GM21576 (cell line): Measurements from ENCODE around the gene CAMK2A.

Experiments used
- ATAC-seq: cut with Tn5 transposase; IDR thresholded peaks from one replicate; pipeline ENCODE4 v1.9.1; 2021; ENCODE audit warnings: mild to moderate bottlenecking, moderate library complexity; ENCODE audit not compliant: unreplicated experiment

CAMK2A gene

DNA sequence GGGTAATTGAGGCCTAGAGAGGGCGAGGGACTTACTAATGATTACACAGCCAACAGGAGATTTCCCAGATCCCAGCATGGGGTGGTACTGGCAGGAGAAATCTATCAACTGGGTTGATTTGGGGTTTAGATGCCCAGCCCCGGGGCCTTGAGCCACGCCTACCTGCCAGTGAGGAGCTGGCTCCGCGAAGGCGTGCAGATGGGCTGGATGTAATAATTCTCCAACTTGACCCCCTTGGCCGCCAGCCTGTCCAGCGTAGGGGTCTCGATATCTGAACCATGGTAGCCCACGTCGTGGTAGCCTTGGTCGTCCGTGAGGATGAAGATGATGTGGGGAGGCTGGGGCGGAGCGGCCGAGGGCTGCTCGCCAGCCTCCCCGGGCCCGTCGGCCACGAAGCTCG, 12.3 kb upstream of the CAMK2A start:
- ATAC-seq, result no peak

DNA sequence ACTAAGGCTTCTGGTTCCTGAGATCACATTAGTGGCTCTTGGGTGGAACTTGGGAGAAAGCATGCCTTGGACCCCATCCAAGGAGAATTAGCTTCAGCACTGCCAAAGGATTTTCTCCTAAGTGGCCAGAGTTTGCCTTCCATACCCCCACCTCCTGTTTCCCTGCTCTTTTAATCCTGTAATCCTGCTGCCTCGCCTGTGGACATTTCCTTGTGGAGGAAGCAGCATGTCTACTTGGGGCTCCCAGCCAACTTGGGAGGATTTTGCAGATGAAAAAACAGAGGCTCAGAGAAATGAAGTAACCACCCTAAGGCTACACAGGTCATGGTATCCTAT, 11.6 kb upstream of the CAMK2A start:
- no peak for ATAC-seq

DNA sequence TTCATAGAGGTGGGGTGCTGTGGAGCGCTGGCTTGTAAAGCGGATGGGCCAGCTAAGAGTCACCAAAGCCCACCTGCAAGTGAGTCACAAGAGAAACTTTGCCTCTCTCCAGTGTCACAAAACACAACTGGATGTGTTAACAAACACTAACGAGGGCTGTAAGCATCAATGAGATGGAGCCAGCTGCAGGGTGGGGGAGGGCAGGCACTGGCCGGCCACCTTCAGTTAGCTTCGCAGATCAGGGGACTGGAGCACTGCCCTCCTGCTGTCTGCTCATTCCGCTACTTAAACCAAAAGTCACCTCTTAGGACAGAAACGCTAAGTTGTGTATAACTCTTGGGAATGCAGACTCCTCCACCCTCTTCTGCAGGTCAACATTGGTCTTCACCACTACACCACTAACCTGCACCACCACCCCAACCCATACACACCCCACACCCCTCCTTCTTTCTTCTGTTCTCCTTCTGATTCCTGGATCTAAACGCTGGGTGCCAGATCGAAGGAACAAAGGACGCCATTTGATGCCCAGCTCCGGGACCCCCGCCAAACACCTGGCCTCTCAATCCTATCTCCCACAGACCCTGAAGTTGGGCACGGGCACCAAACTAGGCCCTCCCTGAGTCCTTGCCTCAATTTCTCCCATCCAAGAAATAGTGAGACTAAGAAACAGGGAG, 11.1 kb upstream of the CAMK2A start:
- ATAC-seq, result no peak

DNA sequence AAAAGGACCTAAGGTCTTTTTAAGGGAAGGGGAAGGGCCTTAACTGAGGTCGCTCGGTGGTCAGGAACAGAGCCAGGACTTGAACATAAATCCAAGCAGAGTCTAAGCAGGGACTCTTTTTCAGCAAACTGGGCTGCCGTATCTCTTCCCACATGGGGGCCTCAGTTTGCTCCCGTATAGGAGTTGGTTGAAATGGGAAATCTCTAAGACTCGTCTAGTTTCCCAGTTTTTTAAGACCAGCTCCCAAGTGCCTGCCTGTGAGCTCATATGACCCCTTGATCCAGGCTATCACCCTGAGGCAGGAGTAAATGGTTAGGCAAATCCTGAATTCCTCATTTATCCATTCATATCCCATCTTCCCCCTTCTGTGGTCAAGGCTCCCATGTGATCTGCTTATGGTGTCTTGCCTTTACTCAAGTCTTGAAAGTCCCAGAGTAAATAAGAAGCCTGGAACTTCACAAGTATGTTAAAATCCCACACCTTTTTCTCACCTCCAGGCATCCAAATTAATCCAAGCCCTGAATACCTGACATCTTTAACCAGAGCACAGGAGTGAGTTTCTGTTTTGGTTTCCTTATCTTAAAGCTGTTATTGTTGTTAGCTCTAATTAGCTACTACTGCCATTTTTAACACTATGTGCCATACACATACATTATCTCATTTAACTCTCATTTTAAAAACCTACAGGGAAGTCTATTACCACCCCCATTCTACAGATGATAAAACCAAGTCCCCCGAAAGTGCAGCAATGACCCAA, 10.2 kb upstream of the CAMK2A start:
- no peak for ATAC-seq

DNA sequence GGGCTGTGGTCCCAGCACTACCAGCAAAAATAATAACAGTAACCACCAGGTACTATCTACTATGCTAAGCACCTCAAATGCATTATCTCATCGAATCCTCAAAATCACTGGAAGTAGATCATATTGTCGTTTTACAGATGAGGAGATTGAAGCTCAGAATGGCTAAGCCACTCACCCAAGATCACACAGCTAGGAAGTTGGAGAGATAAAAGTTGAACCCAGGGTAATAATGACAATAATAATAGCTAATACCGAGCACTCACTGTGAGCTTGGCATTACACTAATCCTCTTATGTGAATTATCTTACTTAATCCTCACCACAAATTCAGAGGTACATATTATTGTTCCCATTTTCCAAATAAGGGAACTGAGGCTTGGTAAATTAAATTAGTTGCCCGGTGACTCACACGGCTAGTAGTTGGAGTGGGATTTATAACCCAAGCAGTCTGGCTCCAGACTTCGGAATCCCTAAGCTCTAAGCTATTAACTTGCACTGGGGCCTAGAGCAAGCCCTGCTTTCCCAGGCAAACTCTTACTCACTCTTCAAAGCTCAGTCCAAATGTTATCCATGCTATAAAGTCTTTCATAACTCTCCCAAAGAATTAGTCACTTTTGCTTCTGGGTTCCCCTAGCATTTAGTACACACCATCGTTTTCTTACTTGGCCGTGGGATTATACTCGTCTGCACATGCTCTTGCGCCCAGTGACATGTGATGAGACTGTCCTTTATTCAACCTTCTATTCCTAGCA, 9.3 kb upstream of the CAMK2A start:
- no peak for ATAC-seq

DNA sequence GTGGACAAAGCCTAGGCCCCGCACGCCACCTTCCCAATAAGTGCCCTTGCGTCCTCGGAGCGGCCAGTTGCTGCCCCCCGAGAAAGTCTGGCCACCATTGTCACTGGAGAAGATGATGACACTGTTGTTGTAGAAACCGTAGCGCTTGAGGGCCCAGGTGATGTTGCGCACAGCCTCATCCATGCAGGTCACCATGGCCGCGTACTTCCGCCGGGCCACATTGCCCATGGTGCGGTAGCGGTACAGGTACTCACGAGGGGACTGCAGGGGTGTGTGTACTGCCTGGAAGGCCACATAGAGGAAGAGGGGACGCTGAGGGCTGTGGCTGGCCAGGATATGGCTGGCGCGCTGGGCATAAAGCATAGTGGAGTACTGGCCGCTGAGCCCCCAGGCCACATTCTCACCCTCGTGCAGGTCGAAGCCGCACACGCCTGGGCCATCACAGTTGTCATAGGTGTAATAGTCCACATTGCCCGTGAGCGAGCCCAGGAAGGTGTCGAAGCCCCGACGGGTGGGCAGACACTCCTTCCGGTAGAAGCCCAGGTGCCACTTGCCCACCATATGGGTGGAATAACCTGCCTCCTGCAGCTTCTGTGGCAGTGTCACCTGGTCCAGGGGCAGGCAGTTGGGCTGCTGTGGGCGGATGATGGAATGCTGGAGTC, 8.5 kb upstream of the CAMK2A start:
- no peak for ATAC-seq

DNA sequence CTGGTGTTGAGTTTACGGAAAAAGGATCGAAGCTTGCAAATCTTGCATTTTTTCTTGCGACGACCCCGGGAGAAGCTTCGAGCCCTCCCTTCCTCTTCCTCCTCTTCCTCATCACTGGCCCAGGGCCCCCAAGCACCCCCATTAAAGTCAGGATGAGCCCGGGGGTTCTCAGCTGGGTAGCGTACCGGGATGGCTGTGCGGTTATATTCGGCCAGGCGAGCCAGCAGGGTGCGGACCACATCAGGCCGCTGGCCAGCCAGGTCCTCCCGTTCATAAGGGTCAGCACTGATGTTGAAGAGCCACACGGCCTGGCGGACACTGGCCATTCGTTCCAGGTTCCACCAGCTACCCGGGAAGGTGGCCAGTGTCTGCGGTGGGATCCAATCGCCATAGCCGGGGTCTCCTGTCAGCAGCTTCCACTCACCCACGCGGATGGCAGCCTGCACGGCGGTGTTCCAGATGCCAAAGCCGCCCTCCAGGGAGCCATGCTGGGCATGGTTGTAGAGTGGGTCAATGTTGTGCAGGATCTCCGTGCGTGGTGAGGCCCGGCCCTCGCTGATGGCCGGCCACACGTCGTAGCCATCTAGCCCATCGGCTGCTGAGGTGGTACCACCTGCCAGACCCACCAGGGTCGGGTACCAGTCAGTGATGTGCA, 7.8 kb upstream of the CAMK2A start:
- ATAC-seq, result no peak

DNA sequence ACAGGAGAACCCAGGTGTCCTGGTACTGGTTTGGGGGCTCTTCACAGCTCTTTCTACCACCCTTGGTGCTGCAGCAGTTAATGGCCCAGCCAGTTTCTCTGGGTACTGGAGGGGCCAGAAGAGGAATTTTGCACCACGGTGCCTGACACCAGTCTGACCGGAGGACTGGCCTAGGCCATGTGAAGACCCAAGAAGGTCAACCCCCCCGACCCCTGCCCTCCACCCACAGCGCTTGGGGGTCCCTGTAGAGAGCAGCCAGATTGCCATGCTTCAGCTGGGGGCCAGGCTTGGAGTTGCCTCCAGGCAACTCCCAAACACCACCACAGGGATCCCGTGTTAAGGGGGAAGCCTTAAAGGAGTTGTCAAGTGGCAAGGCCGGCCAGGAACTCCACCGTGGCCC, 6.9 kb upstream of the CAMK2A start:
- ATAC-seq, result no peak

DNA sequence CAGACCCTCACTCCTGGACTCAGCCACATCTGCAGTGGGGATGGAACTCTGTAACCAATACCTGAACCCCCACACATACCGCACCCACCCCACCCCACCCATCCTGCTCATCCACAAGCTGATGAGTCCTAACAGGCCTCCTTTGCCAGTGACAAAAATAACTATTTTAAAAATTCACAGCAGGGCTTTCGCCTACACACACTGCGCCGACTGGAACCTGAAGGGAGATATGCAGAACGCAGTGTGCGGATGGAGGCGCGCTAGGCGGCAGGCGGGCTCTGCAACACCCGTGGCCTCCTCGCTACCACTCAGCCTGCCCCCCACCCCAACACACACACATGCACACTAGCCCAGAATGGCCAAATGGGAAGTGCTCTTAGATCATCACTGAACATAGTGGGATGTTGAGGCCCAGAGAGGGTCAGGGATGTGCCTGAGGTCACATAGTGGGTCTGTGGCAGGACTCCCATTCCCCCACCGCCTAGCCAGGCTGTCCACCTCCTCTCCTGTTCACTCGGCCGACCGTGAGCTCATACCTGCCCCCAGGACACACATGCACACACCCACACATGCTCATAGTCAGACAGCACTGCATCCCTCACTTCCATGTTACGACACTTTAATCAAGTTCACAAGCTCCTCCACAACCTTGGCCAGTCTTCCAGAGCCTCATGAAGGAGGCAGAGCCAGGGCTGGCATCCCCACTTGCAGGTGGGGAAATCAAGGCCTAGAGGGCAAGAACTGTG, 6.3 kb upstream of the CAMK2A start:
- ATAC-seq, result no peak

DNA sequence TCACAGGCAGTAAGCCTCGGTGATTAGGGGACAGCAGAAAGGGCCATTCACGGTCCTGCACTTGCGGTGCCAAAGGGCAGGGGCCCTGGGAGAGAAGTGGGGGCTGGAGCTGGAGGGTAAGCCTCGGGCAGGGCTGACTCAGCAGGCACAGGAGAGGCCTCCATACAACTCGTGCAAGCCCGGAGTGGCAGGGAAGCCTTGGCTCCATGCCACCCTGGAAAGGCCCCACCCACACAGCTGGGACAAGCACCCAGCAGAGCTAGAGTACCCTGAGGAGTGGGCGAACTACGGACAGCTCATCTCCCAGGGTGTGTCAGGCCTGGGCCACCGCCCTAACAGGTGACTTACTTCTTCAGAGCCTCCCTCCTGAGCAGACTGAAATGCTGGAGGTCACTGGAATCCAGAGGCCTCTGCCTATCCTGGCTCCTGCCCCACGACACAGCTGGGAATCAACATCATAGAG, 5.6 kb upstream of the CAMK2A start:
- no peak for ATAC-seq

DNA sequence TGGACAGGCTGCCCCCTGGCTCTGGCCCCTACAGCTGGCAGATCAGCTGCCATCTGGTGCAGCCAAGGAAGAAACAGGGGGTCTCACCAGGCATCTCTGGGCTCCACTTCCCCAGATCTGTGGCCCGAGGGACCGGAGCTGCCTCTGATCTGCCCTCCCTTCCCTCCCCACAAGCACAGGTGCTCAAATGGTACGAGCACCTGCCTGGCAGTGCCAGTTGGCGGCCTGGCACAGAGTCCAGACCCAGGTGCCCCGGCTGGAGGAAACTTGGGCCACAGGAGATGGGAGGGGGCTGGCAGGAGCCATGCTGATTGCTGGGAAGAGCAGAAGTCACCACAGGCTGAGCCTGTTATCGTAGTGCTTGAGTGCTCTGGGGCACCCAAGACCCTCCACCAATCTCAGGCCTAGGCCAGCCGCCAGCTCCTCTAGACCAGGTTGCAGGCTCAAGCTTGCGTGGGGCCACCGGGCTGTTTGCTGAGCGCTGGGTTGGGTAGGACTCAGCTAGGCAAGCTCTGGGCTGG, 5.0 kb upstream of the CAMK2A start:
- ATAC-seq, result no peak

DNA sequence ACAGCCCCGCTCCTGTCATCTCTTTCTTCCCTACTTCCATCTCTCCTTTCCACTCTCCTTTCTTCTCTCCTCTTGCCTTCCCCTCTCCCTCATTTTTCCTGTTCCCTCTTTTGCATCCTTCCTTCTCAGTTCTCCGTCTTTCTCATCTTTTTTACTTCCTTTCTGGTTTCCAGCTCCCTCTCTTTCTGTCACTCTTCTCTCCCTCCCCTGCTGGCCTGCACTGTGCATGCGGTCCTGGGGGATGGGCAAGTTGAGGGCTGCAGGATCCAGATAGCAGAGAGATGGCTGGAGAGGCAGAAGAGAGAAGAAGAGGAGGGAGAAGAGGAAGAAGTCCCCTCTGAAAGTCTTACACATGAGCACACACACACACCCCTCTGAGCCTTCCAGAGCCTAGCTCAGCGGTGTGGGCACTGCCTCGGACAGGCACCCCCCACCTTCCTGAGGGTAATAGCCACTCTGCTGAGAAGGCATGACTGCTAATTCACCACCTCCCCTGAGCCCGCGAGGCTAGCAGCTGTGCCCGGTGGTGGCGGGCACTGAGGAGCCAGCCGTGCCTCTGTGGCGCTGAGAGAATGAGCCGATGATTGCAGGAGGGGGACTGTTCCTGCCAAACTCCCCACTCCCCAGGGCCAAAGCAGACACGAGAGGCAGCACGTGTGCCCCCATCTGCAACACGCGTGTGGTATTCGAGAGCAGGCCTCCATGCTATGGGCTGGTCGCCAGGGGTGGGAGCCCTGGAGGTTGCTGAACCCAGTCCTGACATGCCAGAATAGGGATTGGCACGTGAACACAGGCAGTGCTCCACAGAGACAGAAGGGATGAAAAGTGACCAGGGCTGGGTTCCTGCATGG, 3.7 kb upstream of the CAMK2A start:
- ATAC-seq, result no peak

DNA sequence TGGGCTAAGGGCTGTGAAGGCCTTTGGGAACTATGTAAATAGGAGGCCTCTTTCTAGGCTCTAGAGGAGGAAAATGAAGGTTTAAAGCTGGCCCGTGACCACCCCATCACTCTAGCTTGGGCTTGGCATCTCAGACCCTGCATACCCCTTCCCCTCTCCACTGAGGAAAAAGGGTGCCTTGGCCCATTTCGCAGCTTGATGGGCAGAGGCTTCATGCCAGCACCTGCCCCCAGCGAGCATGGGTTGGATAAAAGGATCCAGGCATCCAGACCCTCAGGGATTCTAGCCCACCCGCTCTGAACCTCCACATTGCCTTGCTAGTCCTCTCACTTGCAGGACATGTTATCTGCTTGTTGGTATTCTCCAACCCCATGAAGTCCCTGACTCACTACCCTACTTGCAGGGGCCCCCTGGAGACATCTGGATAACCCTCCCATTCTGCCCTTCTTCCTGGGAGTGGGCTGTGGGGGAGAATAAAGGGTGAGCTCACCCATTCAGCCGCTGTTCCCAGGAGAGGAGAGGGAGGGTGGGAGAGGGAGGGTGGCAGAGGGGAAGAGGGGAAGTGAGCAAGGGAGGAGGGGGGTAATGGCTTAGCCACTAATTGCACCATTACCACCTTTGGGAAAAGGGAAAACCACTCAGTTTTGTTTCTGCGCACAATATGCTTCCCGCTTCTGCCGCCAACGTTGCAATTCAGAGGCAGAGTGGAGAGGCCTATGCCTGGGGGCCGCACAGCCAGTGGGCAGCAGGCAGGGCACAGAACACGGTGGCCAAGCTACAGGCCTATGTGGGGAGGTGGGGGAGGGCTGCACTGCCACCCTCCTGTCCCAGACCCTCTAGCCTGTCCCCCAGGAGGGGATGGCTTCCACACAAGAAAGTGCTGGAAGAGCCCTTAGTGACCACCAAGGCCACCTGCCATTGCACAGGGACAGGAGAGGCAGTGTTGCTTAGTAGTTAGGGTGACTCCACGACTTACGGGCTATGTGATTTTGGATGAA, 2.1 kb upstream of the CAMK2A start:
- no peak for ATAC-seq

DNA sequence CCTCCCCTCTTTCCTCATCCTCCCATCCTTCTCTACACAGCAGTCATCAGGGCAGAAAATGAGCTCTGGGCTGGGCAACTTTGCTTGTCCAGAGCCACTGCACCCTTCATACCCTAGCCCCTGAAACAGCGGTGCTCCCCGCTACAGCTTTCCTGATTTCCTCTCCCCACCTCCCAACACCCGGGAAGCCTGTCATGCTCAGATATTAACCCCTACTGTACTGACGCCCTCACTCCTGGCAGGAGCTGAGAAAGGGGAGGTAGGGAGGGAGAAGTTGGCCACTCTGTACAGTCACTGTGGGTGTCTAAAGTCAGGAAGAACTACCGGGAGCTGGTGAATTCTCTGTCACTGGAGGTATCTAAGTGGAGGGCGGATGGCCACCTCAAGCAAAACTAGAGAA, 782 bp downstream of the CAMK2A start:
- no peak for ATAC-seq

DNA sequence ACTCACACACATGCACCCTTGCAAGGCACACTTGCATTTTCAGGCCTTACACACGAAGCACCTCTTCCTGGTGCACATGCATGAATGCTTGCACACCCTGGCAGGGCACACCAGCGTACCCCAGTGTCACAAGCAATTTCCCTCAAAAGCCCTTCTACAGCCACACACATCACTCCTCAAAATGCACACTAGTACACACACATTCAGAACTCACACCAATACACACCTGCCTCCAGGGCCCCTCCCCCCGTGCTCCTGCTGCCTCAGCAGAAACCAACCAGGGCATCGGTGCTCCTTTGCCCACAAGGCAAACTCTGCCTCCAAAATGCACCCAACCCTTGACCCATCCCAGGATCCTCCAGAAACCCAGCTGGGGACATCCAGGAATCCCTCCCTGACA, 1.2 kb downstream of the CAMK2A start:
- no peak for ATAC-seq

DNA sequence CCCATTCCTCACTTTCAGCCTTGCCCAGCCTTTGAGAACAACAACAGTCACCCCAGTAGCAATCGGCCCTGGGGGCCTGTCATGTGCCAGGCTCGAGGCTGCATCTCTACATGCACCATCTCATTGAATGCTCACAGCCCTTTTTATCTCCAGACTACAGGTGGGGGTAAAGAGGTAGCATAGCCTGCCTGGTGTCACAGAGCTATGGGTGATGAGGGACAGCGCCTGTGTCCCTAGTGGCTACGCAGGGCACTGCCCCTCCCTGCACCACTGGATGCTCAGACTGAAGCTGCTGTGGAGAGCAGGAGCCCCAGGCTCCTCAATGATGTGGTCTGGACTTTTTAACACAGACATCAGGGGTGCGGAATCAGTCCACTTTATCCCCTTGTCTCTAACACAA, 2.8 kb downstream of the CAMK2A start:
- no peak for ATAC-seq

DNA sequence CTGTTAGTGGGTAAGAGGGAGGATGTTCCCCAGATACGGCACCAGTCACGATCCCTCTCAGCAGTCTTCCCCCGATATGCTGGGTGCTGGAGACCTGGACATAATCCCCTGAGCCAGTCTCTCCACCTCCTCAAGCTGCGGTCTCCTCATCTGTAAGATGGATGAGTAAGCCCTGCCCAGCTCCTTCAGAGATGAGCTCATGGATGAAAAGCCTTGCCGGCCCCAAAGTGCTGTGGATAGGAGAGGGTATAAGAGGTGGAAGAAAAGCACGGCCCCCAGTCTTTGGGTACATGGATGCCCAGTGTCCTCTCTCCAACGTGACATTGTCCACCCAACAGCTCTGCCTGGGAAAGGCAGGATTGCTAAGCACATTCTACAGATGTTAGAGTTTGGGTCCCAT, 4.5 kb downstream of the CAMK2A start:
- no peak for ATAC-seq

DNA sequence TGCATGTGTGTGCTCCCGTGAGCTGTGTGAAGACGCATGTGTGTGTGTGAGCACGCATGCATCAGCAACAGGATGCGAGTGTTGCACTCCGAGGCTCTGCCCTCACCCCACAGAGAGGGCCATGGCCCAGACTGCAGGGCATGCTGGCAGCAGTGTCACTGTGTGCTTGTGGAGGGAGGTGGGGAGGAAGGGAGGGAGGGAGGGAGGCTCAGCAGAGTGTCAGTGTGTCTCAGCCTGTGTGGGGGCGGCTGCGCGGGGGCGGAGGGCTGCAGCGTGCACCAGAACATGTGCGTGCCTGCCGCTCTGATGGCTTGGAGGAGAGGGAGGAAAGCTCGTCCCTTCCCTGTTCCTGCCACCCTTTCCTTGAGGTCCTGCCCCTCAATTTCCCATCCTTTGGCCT, 5.3 kb downstream of the CAMK2A start:
- ATAC-seq, result no peak
